ENCODE data around the gene PLAAT4. TPM values are rescaled to one million over a fixed set of nuclear protein-coding genes. Genes with fewer than 3 reads are reported as not detected.

PLAAT4 gene
- total RNA-seq, 1 experiment from 2014 or later, result 0.52 TPM

DNA sequence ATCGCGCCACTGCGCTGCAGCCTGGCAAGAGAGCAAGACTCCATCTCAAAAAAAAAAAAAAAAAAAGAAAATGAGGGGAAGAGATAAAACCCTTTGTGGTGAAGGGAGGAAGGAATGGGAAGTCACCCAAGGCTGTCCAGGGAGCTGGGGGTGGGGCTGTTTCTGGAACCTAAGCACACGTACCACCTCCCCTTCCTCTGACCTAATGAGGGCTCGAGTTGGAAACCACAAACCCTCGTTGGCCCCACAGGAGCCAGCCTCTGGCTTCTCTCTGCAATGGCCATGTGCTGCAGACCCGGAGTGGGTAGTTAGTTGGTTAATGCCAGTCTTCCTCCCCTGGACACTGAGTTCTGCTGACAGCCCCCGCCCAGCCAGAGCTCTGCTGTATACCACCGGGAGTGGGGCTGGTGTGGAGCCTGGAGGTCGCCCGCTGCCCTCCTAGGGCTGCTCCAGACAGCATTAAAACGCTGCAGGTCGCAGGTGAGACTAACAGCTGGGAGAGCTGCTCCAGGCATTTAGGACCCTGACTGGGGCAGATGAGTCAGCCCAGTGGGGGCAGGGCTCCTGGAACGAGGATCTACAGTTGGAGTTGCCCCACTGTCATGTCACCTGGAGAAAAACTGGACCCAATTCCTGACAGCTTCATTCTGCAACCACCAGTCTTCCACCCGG is 30.6 kb upstream of the PLAAT4 start, which contains the start of gene LGALS12:
TSS of gene LGALS12 (plus strand) at position 228 of the 672 bp plus-strand sequence. CDS start at position 603, 375 bp downstream.
- ChIA-PET RAD21 (ENCODE audit: low non-redundant PET in 1 of 2, low total read pairs in 2 of 2, uncharacterized antibody in 2 of 2, unreplicated experiment in 2 of 2) (no interaction called here), CTCF (no interaction called here), POLR2A (no interaction called here)
- no TSS peak for BruUV-seq (replicated peaks)
- ATAC-seq (no peak), DNase-seq (ENCODE audit: low read depth, low spot score) (no peak)
- H3K36me3 ChIP-seq (ENCODE audit: control insufficient read depth in 1 of 2, insufficient read depth in 2 of 2, low read length in 2 of 2), result no peaks in the 10 kb centered on the region
- H3K9ac ChIP-seq (ENCODE audit: low read length), result no peak within 1 kb of the TSS
- no peaks in the 10 kb centered on the region for H3K4me1 ChIP-seq (ENCODE audit: control insufficient read depth in 1 of 2, insufficient read depth in 2 of 2, low read length in 2 of 2)
- intact Hi-C loops (cut with micrococcal nuclease), result loop anchor here (10.0 kb wide), 1 partner anchor 1209 kb away; no protein-coding TSS in a partner anchor
- no peak for TF ChIP-seq POLR2A (IDR thresholded peaks at IDR 0.05; ENCODE audit: borderline replicate concordance, extremely low read depth, insufficient read depth, insufficient read length)
- TF ChIP-seq, protein P1, sequence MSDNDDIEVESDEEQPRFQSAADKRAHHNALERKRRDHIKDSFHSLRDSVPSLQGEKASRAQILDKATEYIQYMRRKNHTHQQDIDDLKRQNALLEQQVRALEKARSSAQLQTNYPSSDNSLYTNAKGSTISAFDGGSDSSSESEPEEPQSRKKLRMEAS (IDR thresholded peaks at IDR 0.05), result no peak
- TF ChIP-seq EGR1 (IDR thresholded peaks at IDR 0.05; ENCODE audit: low read depth), result no peak
- no peak for TF ChIP-seq TCF7L2 (IDR thresholded peaks at IDR 0.05; ENCODE audit: borderline replicate concordance, extremely low read depth, insufficient read depth, insufficient read length)
- TF ChIP-seq EZH2 (IDR thresholded peaks at IDR 0.05), result no peak
- TF ChIP-seq FOSL1 (IDR thresholded peaks at IDR 0.05; ENCODE audit: low read depth), result no peak
- TF ChIP-seq YY1 (IDR thresholded peaks at IDR 0.05; ENCODE audit: extremely low read depth, insufficient replicate concordance, low read depth, low read length), result no peak
- no peak for TF ChIP-seq SRF (IDR thresholded peaks at IDR 0.05; ENCODE audit: low read depth)
- TF ChIP-seq ELF1 (IDR thresholded peaks at IDR 0.05; ENCODE audit: borderline replicate concordance, low read depth), result no peak
- TF ChIP-seq CBX3 (IDR thresholded peaks at IDR 0.05; ENCODE audit: low read depth), result no peak
- TF ChIP-seq RAD21 (IDR thresholded peaks at IDR 0.05; ENCODE audit: low read depth), result no peak
- TF ChIP-seq ZFX (IDR thresholded peaks at IDR 0.05), result no peak
- TF ChIP-seq, protein P2, sequence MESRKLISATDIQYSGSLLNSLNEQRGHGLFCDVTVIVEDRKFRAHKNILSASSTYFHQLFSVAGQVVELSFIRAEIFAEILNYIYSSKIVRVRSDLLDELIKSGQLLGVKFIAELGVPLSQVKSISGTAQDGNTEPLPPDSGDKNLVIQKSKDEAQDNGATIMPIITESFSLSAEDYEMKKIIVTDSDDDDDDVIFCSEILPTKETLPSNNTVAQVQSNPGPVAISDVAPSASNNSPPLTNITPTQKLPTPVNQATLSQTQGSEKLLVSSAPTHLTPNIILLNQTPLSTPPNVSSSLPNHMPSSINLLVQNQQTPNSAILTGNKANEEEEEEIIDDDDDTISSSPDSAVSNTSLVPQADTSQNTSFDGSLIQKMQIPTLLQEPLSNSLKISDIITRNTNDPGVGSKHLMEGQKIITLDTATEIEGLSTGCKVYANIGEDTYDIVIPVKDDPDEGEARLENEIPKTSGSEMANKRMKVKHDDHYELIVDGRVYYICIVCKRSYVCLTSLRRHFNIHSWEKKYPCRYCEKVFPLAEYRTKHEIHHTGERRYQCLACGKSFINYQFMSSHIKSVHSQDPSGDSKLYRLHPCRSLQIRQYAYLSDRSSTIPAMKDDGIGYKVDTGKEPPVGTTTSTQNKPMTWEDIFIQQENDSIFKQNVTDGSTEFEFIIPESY (IDR thresholded peaks at IDR 0.05; ENCODE audit: extremely low read depth, insufficient replicate concordance, low read length), result no peak
- no peak for TF ChIP-seq CEBPB (IDR thresholded peaks at IDR 0.05; ENCODE audit: low read depth)
- no peak for TF ChIP-seq SIN3A (IDR thresholded peaks at IDR 0.05; ENCODE audit: low read depth)
- TF ChIP-seq POLR2AphosphoS5 (IDR thresholded peaks at IDR 0.05; ENCODE audit: low read depth, low read length), result no peak
- TF ChIP-seq, protein P3, sequence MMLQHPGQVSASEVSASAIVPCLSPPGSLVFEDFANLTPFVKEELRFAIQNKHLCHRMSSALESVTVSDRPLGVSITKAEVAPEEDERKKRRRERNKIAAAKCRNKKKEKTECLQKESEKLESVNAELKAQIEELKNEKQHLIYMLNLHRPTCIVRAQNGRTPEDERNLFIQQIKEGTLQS (IDR thresholded peaks at IDR 0.05), result no peak
- TF ChIP-seq EZH2phosphoT487 (IDR thresholded peaks at IDR 0.05; ENCODE audit: borderline replicate concordance), result no peak
- TF ChIP-seq, protein P4, sequence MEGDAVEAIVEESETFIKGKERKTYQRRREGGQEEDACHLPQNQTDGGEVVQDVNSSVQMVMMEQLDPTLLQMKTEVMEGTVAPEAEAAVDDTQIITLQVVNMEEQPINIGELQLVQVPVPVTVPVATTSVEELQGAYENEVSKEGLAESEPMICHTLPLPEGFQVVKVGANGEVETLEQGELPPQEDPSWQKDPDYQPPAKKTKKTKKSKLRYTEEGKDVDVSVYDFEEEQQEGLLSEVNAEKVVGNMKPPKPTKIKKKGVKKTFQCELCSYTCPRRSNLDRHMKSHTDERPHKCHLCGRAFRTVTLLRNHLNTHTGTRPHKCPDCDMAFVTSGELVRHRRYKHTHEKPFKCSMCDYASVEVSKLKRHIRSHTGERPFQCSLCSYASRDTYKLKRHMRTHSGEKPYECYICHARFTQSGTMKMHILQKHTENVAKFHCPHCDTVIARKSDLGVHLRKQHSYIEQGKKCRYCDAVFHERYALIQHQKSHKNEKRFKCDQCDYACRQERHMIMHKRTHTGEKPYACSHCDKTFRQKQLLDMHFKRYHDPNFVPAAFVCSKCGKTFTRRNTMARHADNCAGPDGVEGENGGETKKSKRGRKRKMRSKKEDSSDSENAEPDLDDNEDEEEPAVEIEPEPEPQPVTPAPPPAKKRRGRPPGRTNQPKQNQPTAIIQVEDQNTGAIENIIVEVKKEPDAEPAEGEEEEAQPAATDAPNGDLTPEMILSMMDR (IDR thresholded peaks at IDR 0.05 in 2 of 3, conservative IDR thresholded peaks at IDR 0.05 in 1 of 3; ENCODE audit: borderline replicate concordance in 1 of 3, insufficient read depth in 1 of 3, low read depth in 2 of 3, low read length in 2 of 3), result no peak
- no peak for TF ChIP-seq SP1 (IDR thresholded peaks at IDR 0.05; ENCODE audit: low read depth)
- no peaks in the 10 kb centered on the region for H3K27me3 ChIP-seq (ENCODE audit: insufficient read depth, low read length)
- no peaks in the 10 kb centered on the region for H4K20me1 ChIP-seq (ENCODE audit: insufficient read depth)
- no peak within 1 kb of the TSS for H3K4me2 ChIP-seq (ENCODE audit: low read length)
- no peaks in the 10 kb centered on the region for H3K79me2 ChIP-seq (ENCODE audit: insufficient read depth, low read length)
- no peak within 1 kb of the TSS for H3K27ac ChIP-seq (ENCODE audit: low read depth, low read length)
- no peak within 1 kb of the TSS for H2AFZ ChIP-seq (ENCODE audit: low read depth, low read length, poor library complexity, severe bottlenecking)
- no peak within 1 kb of the TSS for H3K4me3 ChIP-seq (replicated peaks in 1 of 2; ENCODE audit: low read depth in 1 of 2, low read length in 2 of 2)
- no peaks in the 10 kb centered on the region for H3K9me2 ChIP-seq (ENCODE audit: insufficient read depth)
- no peaks in the 10 kb centered on the region for H3K9me3 ChIP-seq (ENCODE audit: control insufficient read depth in 1 of 2, insufficient read depth in 1 of 2, low read depth in 1 of 2, low read length in 2 of 2)
